Measurements from ENCODE around the gene MYO6. TPM values are rescaled to one million over a fixed set of nuclear protein-coding genes. Genes with fewer than 3 reads are reported as not detected.

Gene MYO6
- total RNA-seq, 2 donors from 2014 or later = 3.6 to 5.9 TPM

GRCh38 chr6:75735491-75736186, 13.4 kb upstream of the MYO6 start:
- no peaks in the 10 kb centered on the region for H3K36me3 ChIP-seq
- no peak overlapping the region for H3K4me3 ChIP-seq
- H3K27ac ChIP-seq = no peak overlapping the region
- H3K9me3 ChIP-seq = no peaks in the 10 kb centered on the region
- no peaks in the 10 kb centered on the region for H3K4me1 ChIP-seq
- DNase-seq (ENCODE audit: low spot score) = no peak
- H3K27me3 ChIP-seq = no peaks in the 10 kb centered on the region
- TF ChIP-seq CTCF (IDR thresholded peaks at IDR 0.05) = no peak

GRCh38 chr6:75743971-75744370, 5.1 kb upstream of the MYO6 start:
- Histone ChIP-seq H3K4me3 (no peak overlapping the region), H3K36me3 (no peaks in the 10 kb centered on the region), H3K4me1 (no peaks in the 10 kb centered on the region), H3K27ac (no peak overlapping the region), H3K27me3 (no peaks in the 10 kb centered on the region), H3K9me3 (no peaks in the 10 kb centered on the region)
- no peak for TF ChIP-seq CTCF (IDR thresholded peaks at IDR 0.05)
- DNase-seq (ENCODE audit: low spot score) = no peak

GRCh38 chr6:75745404-75745803, 3.6 kb upstream of the MYO6 start:
- DNase-seq (ENCODE audit: low spot score) = no peak
- Histone ChIP-seq H3K27ac (no peak overlapping the region), H3K27me3 (no peaks in the 10 kb centered on the region), H3K9me3 (no peaks in the 10 kb centered on the region), H3K4me1 (peaks cover 0 to 7% of the 10 kb centered on the region in 2 donors), H3K36me3 (no peaks in the 10 kb centered on the region), H3K4me3 (no peak overlapping the region)
- no peak for TF ChIP-seq CTCF (IDR thresholded peaks at IDR 0.05)

GRCh38 chr6:75746221-75746620, 2.8 kb upstream of the MYO6 start:
- H3K27ac ChIP-seq = no peak overlapping the region
- H3K27me3 ChIP-seq = no peaks in the 10 kb centered on the region
- no peaks in the 10 kb centered on the region for H3K36me3 ChIP-seq
- TF ChIP-seq CTCF (IDR thresholded peaks at IDR 0.05) = no peak
- no peaks in the 10 kb centered on the region for H3K9me3 ChIP-seq
- H3K4me3 ChIP-seq = no peak overlapping the region
- H3K4me1 ChIP-seq = peaks cover 0 to 15% of the 10 kb centered on the region in 2 donors
- no peak for DNase-seq (ENCODE audit: low spot score)

- Histone ChIP-seq H3K36me3 (no peaks in the 10 kb centered on the region), H3K4me1 (peaks cover 0 to 18% of the 10 kb centered on the region in 2 donors), H3K27me3 (no peaks in the 10 kb centered on the region), H3K4me3 (no peak overlapping the region), H3K27ac (no peak overlapping the region), H3K9me3 (no peaks in the 10 kb centered on the region)
- no peak for DNase-seq (ENCODE audit: low spot score)
- TF ChIP-seq CTCF (IDR thresholded peaks at IDR 0.05) = no peak
These were observed 1.7 kb upstream of the MYO6 start for GRCh38 chr6:75747152-75747992.

Measured in right atrium auricular region (tissue), 2 donors.